Measurements from ENCODE around the gene TOMM70.

TOMM70 gene

DNA sequence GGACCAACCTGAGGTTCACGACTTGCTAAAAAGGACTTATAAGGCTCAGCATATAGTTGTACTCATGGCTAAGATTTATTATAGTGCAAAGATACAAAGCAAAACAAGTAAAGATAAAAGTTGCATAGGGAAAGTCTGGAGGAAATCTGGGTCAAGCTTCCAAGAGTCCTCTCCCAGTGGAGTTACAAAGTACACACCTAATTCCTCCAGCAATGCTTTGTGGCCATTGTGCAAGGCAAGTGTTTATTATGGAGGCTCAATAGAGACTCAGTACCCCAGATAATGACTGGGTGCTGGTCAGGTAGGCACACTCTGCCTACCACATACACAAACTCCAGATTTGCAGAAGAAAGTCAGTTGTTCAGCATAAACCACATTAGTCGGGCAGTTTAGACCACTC, 23.4 kb upstream of the TOMM70 start:
- H3K4me3 ChIP-seq (ENCODE audit: low read length) = no peak overlapping the region
- TF ChIP-seq, protein P1, sequence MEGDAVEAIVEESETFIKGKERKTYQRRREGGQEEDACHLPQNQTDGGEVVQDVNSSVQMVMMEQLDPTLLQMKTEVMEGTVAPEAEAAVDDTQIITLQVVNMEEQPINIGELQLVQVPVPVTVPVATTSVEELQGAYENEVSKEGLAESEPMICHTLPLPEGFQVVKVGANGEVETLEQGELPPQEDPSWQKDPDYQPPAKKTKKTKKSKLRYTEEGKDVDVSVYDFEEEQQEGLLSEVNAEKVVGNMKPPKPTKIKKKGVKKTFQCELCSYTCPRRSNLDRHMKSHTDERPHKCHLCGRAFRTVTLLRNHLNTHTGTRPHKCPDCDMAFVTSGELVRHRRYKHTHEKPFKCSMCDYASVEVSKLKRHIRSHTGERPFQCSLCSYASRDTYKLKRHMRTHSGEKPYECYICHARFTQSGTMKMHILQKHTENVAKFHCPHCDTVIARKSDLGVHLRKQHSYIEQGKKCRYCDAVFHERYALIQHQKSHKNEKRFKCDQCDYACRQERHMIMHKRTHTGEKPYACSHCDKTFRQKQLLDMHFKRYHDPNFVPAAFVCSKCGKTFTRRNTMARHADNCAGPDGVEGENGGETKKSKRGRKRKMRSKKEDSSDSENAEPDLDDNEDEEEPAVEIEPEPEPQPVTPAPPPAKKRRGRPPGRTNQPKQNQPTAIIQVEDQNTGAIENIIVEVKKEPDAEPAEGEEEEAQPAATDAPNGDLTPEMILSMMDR (conservative IDR thresholded peaks at IDR 0.05; ENCODE audit: low read length) = no peak
- no peak for DNase-seq (ENCODE audit: low read depth)

DNA sequence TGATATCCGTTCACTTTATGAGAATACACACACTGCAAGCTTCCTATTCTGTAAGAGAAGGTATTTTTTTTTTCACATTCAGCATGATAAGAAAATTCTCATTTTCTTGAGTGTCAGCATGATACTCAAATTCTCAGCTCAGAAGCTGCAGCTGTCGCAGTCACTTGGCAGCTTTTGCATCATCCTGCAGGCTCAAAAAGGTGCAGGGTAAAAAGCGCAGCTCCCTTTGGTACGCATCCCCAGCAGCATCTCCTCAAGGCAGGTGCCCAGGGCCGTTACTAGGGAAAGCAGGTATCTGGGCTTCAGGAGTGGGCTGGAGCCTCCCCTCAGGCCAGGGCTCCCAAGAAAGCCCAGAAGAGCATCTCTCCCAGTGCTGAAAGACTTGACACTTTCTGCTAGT, 22.7 kb upstream of the TOMM70 start:
- TF ChIP-seq, protein P1 (conservative IDR thresholded peaks at IDR 0.05; ENCODE audit: low read length) = no peak
- H3K4me3 ChIP-seq (ENCODE audit: low read length) = no peak overlapping the region
- DNase-seq (ENCODE audit: low read depth) = no peak

DNA sequence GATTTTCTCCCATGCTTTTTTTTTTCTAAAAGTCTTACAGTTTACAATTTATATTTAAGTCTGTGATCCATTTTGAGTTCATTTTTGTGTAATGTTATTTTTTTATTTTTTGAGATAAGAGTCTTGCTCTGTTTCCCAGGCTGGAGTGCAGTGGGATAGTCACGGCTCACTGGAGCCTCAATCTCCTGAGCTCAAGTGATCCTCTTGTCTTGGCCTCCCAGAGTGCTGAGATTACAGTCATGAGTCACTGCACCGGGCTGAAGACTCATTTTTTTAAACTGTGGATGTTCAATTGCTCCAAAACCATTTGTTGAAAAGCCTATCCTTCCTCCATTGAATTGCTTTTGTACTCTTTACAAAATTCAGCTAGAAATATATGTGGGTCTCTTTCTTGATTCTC, 20.0 kb upstream of the TOMM70 start:
- TF ChIP-seq, protein P1 (conservative IDR thresholded peaks at IDR 0.05; ENCODE audit: low read length) = no peak
- no peak overlapping the region for H3K4me3 ChIP-seq (ENCODE audit: low read length)
- DNase-seq (ENCODE audit: low read depth) = no peak

DNA sequence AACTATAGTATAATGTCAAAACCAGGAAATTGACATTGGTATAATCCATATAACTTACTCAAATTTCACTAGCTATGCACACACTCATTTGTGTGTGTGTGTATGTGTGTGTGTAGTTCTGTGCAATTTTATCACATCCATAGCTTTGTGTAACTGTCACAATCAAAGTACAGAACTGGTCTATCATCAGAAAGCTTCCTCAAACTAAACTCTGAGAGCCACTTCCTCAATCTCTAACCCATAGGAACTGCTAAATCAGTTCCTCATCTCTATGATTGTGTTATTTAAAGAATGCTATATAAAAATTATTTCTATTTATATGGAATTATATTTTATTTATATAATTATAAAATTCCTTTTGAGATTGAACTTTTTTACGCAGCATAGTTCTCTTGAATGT, 18.5 kb upstream of the TOMM70 start:
- no peak for DNase-seq (ENCODE audit: low read depth)
- TF ChIP-seq, protein P1 (conservative IDR thresholded peaks at IDR 0.05; ENCODE audit: low read length) = no peak

DNA sequence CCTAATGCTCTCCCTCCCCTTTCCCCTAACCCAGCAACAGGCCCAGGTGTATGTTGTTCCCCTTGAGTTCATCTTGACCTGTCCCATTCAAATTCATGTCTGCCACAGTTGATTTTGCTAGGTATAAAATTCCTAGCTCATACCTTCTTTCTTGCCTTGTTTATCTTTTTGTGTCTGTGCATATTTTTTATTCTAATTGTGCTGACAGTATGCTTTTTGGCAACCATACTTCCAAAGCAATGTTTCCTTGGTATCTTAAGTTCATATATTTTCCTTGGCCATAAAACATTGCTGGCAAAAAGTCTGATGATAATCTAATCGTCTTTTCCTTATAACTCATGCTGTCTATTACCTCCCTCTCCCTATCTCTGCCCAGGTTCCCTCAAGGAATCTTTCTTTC, 16.0 kb upstream of the TOMM70 start:
- H3K4me3 ChIP-seq (ENCODE audit: low read length) = no peak overlapping the region
- no peak for DNase-seq (ENCODE audit: low read depth)
- TF ChIP-seq, protein P1 (conservative IDR thresholded peaks at IDR 0.05; ENCODE audit: low read length) = no peak

More for the DNA sequence above, 18.5 kb upstream of the TOMM70 start:
- H3K4me3 ChIP-seq (ENCODE audit: low read length) = no peak overlapping the region

DNA sequence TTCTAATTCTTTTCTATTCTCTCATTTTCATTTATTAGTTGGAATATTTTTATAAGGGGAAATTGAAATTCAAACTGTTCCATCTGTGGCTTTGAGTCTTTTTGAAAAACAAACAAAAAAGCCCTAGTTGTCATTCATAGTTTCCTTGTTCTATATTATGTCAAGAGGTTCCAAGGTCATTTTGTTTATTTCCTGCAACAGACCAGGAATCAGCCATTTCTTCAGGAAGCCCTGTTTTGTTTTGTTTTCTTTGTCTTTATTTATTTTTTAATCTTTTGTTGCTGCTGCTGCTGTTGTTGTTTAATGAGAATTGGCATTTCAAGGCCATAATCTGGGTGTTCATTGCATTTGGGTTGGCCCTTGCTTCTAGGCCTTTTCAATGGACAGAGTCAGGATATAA, 15.3 kb upstream of the TOMM70 start:
- no peak for DNase-seq (ENCODE audit: low read depth)
- H3K4me3 ChIP-seq (ENCODE audit: low read length) = no peak overlapping the region
- TF ChIP-seq, protein P1 (conservative IDR thresholded peaks at IDR 0.05; ENCODE audit: low read length) = no peak

DNA sequence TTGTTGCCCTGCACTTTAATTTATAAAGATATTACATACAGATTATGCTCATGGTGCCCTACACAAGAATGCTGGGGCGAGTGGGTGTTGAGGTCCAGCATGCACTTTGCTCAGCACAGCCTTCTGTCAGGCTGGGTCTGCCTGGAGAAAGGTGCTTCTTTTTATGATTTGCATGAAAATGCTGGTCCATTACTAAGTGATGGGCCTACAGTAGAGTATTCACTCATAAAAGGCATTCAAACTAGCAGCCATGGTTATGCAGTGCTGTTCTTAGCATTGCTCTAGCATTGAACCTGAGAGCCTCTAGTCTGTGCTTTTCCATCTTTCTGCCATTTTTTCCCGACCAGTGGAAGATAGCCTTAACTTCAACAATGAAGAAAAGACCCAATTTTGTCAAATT, 12.7 kb upstream of the TOMM70 start:
- TF ChIP-seq, protein P1 (conservative IDR thresholded peaks at IDR 0.05; ENCODE audit: low read length) = no peak
- no peak overlapping the region for H3K4me3 ChIP-seq (ENCODE audit: low read length)
- DNase-seq (ENCODE audit: low read depth) = no peak

All from AG10803 (cell line).